Liver (tissue), 9 donors: ENCODE measurements around the gene TPGS1. TPM values are rescaled to one million over a fixed set of nuclear protein-coding genes. Genes with fewer than 3 reads are reported as not detected.

Experiments used
- DNase-seq: peaks from one replicate; pipeline ENCODE4 v3.0.0-alpha.2; 2017; ENCODE audit warnings: low spot score
- H3K27ac ChIP-seq, 2 donors: one replicate each; pipeline ENCODE4 v1.7.0; 2013; ENCODE audit warnings: inconsistent platforms in 2 of 2, low read length in 2 of 2, control low read depth in 1 of 2, low read depth in 1 of 2, mild to moderate bottlenecking in 1 of 2
- H3K27me3 ChIP-seq, 4 donors: one replicate each; pipeline versions ENCODE4 v1.6.1 to v1.7.0; 2013; ENCODE audit warnings: low read length in 3 of 4, inconsistent platforms in 1 of 4, mild to moderate bottlenecking in 1 of 4, moderate library complexity in 1 of 4; ENCODE audit not compliant: control insufficient read depth in 4 of 4, insufficient read depth in 4 of 4
- H3K36me3 ChIP-seq, 4 donors: one replicate each; pipeline versions ENCODE4 v1.6.1 to v1.7.0; 2013; ENCODE audit warnings: low read length in 3 of 4, mild to moderate bottlenecking in 3 of 4, low read depth in 1 of 4, moderate library complexity in 1 of 4; ENCODE audit not compliant: control insufficient read depth in 4 of 4, insufficient read depth in 3 of 4
- H3K4me1 ChIP-seq, 4 donors: one replicate each; pipeline versions ENCODE4 v1.6.1 to v1.7.0; 2013; ENCODE audit warnings: low read length in 3 of 4, mild to moderate bottlenecking in 3 of 4, moderate library complexity in 1 of 4; ENCODE audit not compliant: control insufficient read depth in 4 of 4, insufficient read depth in 4 of 4
- H3K4me3 ChIP-seq, 3 donors: one replicate each; pipeline versions ENCODE4 v1.6.1 to v1.7.0; 2013; ENCODE audit warnings: low read length in 3 of 3, control low read depth in 1 of 3, low read depth in 1 of 3, mild to moderate bottlenecking in 1 of 3
- H3K9ac ChIP-seq, 2 donors: one replicate each; pipeline ENCODE4 v1.7.0; 2013; ENCODE audit warnings: low read length in 2 of 2, mild to moderate bottlenecking in 2 of 2, moderate library complexity in 2 of 2, control low read depth in 1 of 2, low read depth in 1 of 2
- H3K9me3 ChIP-seq, 4 donors: one replicate each; pipeline versions ENCODE4 v1.6.1 to v1.7.0; 2013; ENCODE audit warnings: low read length in 3 of 4; ENCODE audit not compliant: control insufficient read depth in 4 of 4
- ATF3 ChIP-seq: IDR thresholded peaks from 2 replicates; pipeline ENCODE4 v1.6.1; 2016; ENCODE audit warnings: antibody characterized with exemption
- EGR1 ChIP-seq, 2 donors: IDR thresholded peaks; 2 replicates each; pipeline ENCODE4 v1.6.1; 2016 to 2018; ENCODE audit warnings: antibody characterized with exemption in 2 of 2, low read depth in 2 of 2
- FOXA1 ChIP-seq: IDR thresholded peaks from 2 replicates; pipeline ENCODE4 v1.6.1; 2016; ENCODE audit warnings: antibody characterized with exemption
- FOXA2 ChIP-seq: IDR thresholded peaks from 2 replicates; pipeline ENCODE4 v1.6.1; 2016; ENCODE audit warnings: antibody characterized with exemption
- GABPA ChIP-seq, 2 donors: IDR thresholded peaks in 1 of 2; conservative IDR thresholded peaks in 1 of 2; 2 replicates each; pipeline ENCODE4 v1.6.1; 2016; ENCODE audit warnings: antibody characterized with exemption in 2 of 2, mild to moderate bottlenecking in 1 of 2, moderate library complexity in 1 of 2
- HNF4A ChIP-seq, 2 donors: conservative IDR thresholded peaks; 2 replicates each; pipeline ENCODE4 v1.6.1; 2016; ENCODE audit warnings: antibody characterized with exemption in 2 of 2, mild to moderate bottlenecking in 2 of 2
- HNF4G ChIP-seq: IDR thresholded peaks from 2 replicates; pipeline ENCODE4 v1.6.1; 2016; ENCODE audit warnings: antibody characterized with exemption
- JUND ChIP-seq, 2 donors: IDR thresholded peaks; 2 replicates each; pipeline ENCODE4 v1.6.1; 2016; ENCODE audit warnings: antibody characterized with exemption in 2 of 2
- NR2F2 ChIP-seq: IDR thresholded peaks from 2 replicates; pipeline ENCODE4 v1.6.1; 2016; ENCODE audit warnings: antibody characterized with exemption
- RAD21 ChIP-seq, 2 donors: IDR thresholded peaks; 2 replicates each; pipeline ENCODE4 v1.6.1; 2016; ENCODE audit warnings: antibody characterized with exemption in 2 of 2, mild to moderate bottlenecking in 2 of 2
- REST ChIP-seq: IDR thresholded peaks from 2 replicates; pipeline ENCODE4 v1.6.1; 2016; ENCODE audit warnings: antibody characterized with exemption, mild to moderate bottlenecking
- RXRA ChIP-seq, 2 donors: IDR thresholded peaks; 2 replicates each; pipeline ENCODE4 v1.6.1; 2017 to 2018; ENCODE audit warnings: antibody characterized with exemption in 2 of 2, mild to moderate bottlenecking in 1 of 2
- SP1 ChIP-seq: IDR thresholded peaks from 2 replicates; pipeline ENCODE4 v1.6.1; 2018; ENCODE audit warnings: antibody characterized with exemption, mild to moderate bottlenecking
- TAF1 ChIP-seq: conservative IDR thresholded peaks from 2 replicates; pipeline ENCODE4 v1.6.1; 2016; ENCODE audit warnings: antibody characterized with exemption, mild to moderate bottlenecking
- YY1 ChIP-seq: IDR thresholded peaks from 2 replicates; pipeline ENCODE4 v1.6.1; 2016; ENCODE audit warnings: antibody characterized with exemption, mild to moderate bottlenecking
- WGBS: extraction: QIAGEN DNeasy Blood & Tissue Kit; methylation state at CpG from one replicate; pipeline ENCODE4 v1.1.7; 2013; 5-methylcytosine and 5-hydroxymethylcytosine counted together
- polyA plus RNA-seq, 2 donors: library from polyadenylated mRNA; stranded (reverse) in 1 of 2; unstranded in 1 of 2; fragments of 200-250 nt in 1 of 2; fragments of >200 nt in 1 of 2; fragmentation: Nextera tagmentation in 1 of 2; extraction: Ambion mirVana in 1 of 2; gene quantifications; one replicate each; pipeline versions ENCODE4 v1.2.1 to v1.2.3, GENCODE V29; 2013 to 2015
- total RNA-seq, 2 donors: library from RNA; depleted of rRNA; stranded (reverse); fragments of >200 nt; gene quantifications; one replicate each; pipeline ENCODE4 v1.2.3, GENCODE V29; 2014
- TF ChIP-seq, protein P1 (sequence below): IDR thresholded peaks from 2 replicates; pipeline ENCODE4 v1.6.1; 2016; ENCODE audit warnings: antibody characterized with exemption
- TF ChIP-seq, protein P2 (sequence below): fragments of 150-350 bp; IDR thresholded peaks from 2 replicates; pipeline ENCODE4 v1.5.1; 2017; ENCODE audit warnings: improper control_type of control experiment, low read depth, low read length; ENCODE audit not compliant: missing input control
- TF ChIP-seq, protein P3 (sequence below): IDR thresholded peaks from 2 replicates; pipeline ENCODE4 v1.6.1; 2016; ENCODE audit warnings: antibody characterized with exemption
- donor health status: healthy.
- donor health status: healthy.
- donor health status: healthy.
- donor health status: healthy.
- donor health status: healthy.

Gene TPGS1
- 10 to 100 TPM; 15.1 to 15.5 TPM for total RNA-seq
- polyA plus RNA-seq: 10 to 100 TPM in 1 of 2 donors, 1 to 10 TPM in 1; 1.7 to 14.3 TPM

DNA sequence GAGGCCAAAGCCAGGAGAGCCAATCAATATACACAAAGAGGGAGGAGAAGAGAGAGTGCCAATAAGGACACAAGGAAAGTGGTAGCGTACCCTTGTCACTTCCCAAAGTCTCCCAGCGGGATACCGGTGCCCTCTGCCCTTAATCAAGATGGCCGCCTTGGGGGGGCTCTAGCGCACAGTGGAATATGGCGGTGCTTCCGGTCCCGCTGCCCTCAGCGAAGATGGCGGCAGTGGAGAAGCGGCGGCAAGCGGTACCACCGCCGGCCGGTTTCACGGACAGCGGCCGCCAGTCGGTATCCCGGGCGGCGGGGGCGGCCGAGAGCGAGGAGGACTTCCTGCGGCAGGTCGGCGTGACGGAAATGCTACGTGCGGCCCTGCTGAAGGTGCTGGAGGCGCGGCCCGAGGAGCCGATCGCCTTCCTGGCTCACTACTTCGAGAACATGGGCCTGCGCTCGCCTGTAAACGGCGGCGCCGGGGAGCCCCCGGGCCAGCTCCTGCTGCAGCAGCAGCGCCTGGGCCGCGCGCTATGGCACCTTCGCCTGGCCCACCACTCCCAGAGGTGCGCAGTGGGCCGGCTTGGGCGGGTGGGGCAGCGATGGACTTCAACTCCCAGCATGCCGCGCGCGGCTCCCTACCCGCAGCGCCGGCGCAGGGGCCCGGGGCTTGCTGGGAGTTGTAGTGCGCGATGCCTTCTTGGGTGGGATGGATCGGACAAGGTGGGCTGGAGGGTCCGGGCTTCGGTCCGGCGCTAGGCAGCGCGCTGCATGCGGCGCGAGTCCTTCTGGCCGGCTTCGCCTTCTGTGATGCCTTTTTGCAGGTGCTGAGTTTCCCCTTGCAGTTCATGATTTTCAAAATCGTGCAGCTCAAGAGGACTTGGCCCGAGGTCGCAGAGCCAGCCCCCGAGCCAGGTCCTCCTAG, at the start of gene TPGS1:
Gene TPGS1 (plus strand): TSS at position 212 of the 918 bp plus-strand sequence. CDS start 10 bp downstream, at position 222.
- Histone ChIP-seq H3K9ac (peak within 1 kb of the TSS; percentile 57 to 78), H3K36me3 (peaks cover 0 to 1% (median 0%) of the 10 kb centered on the region in 4 donors), H3K9me3 (no peaks in the 10 kb centered on the region), H3K4me3 (peak within 1 kb of the TSS; percentile 85 to 99 (median 94)), H3K27me3 (no peaks in the 10 kb centered on the region), H3K4me1 (peaks cover 6 to 23% (median 15%) of the 10 kb centered on the region in 4 donors), H3K27ac (peak within 1 kb of the TSS; percentile 65 to 70)
- DNase-seq: peak; percentile 84
- WGBS: under 1% methylated on average over 81 of the region's 81 CpGs
- TF ChIP-seq FOXA1 (no peak), HNF4G (no peak), GABPA (IDR thresholded peaks at IDR 0.05 in 1 of 2, conservative IDR thresholded peaks at IDR 0.05 in 1 of 2) (peak; percentile 77 to 92), RXRA (IDR thresholded peaks at IDR 0.05) (peak; percentile 64 to 70), HNF4A (conservative IDR thresholded peaks at IDR 0.05) (peak; percentile 29 to 63), TAF1 (no peak), ATF3 (no peak), REST (no peak), RAD21 (IDR thresholded peaks at IDR 0.05) (no peak), SP1 (peak; percentile 83), NR2F2 (peak; percentile 85), FOXA2 (peak; percentile 40), YY1 (peak; percentile 100), EGR1 (IDR thresholded peaks at IDR 0.05; ENCODE audit: low read depth in 2 of 2) (no peak), JUND (IDR thresholded peaks at IDR 0.05) (peak in 1 of 2 donors; percentile 39)
- TF ChIP-seq, protein P1, sequence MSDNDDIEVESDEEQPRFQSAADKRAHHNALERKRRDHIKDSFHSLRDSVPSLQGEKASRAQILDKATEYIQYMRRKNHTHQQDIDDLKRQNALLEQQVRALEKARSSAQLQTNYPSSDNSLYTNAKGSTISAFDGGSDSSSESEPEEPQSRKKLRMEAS: no peak
- TF ChIP-seq, protein P2, sequence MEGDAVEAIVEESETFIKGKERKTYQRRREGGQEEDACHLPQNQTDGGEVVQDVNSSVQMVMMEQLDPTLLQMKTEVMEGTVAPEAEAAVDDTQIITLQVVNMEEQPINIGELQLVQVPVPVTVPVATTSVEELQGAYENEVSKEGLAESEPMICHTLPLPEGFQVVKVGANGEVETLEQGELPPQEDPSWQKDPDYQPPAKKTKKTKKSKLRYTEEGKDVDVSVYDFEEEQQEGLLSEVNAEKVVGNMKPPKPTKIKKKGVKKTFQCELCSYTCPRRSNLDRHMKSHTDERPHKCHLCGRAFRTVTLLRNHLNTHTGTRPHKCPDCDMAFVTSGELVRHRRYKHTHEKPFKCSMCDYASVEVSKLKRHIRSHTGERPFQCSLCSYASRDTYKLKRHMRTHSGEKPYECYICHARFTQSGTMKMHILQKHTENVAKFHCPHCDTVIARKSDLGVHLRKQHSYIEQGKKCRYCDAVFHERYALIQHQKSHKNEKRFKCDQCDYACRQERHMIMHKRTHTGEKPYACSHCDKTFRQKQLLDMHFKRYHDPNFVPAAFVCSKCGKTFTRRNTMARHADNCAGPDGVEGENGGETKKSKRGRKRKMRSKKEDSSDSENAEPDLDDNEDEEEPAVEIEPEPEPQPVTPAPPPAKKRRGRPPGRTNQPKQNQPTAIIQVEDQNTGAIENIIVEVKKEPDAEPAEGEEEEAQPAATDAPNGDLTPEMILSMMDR: no peak
- TF ChIP-seq, protein P3, sequence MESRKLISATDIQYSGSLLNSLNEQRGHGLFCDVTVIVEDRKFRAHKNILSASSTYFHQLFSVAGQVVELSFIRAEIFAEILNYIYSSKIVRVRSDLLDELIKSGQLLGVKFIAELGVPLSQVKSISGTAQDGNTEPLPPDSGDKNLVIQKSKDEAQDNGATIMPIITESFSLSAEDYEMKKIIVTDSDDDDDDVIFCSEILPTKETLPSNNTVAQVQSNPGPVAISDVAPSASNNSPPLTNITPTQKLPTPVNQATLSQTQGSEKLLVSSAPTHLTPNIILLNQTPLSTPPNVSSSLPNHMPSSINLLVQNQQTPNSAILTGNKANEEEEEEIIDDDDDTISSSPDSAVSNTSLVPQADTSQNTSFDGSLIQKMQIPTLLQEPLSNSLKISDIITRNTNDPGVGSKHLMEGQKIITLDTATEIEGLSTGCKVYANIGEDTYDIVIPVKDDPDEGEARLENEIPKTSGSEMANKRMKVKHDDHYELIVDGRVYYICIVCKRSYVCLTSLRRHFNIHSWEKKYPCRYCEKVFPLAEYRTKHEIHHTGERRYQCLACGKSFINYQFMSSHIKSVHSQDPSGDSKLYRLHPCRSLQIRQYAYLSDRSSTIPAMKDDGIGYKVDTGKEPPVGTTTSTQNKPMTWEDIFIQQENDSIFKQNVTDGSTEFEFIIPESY: no peak
